ENCODE results near the gene PIPOX. TPM values are rescaled to one million over a fixed set of nuclear protein-coding genes. Genes with fewer than 3 reads are reported as not detected.

Gene PIPOX
- 2.3 and 2.8 TPM in 2 replicates for total RNA-seq

GRCh38 chr17:29042679-29043538 lies at the start of gene PIPOX:
PIPOX (plus strand) TSS chr17:29043141; CDS start chr17:29043226, 85 bp downstream.

GRCh38 chr17:29005936-29006511 lies 36.9 kb upstream of the PIPOX start, which contains the start of gene SEZ6:
SEZ6 (minus strand) TSS chr17:29006033; CDS start chr17:29005869, 164 bp downstream.

Other genes with a start within 250 kb of the PIPOX start
- 2.9 and 13.6 TPM in 2 replicates for gene FAM222B, start 200.4 kb upstream of the PIPOX start, total RNA-seq
- gene ERAL1, start 188.1 kb upstream of the PIPOX start, total RNA-seq = 16.4 and 32.5 TPM in 2 replicates
- gene FLOT2, start 145.4 kb upstream of the PIPOX start, total RNA-seq = 96.7 and 191 TPM in 2 replicates
- gene DHRS13, start 140.1 kb upstream of the PIPOX start, total RNA-seq = 7.4 and 12.3 TPM in 2 replicates
- gene PHF12, start 91.6 kb upstream of the PIPOX start, total RNA-seq = 5.3 and 22.2 TPM in 2 replicates
- gene SEZ6, start 37.1 kb upstream of the PIPOX start, total RNA-seq = not detected in 2 replicates
- 18.9 and 28.0 TPM in 2 replicates for gene MYO18A, start 137.3 kb downstream of the PIPOX start, total RNA-seq
- not detected in 2 replicates for gene CRYBA1, start 203.7 kb downstream of the PIPOX start, total RNA-seq

All from bladder microvascular endothelial cell (primary cell).